T-helper 1 cell (primary cell): Measurements from ENCODE around the gene RYR1.
"Not testable (repeated sequence)": the region's sequence is repeated elsewhere in the genome, so short reads cannot be mapped to it uniquely, and the experiment has no call there.

ENCODE experiments used
- DNase-seq, 5 donors: peaks; one replicate each; pipeline ENCODE4 v3.0.0-alpha.2; 2012 to 2020

The RYR1 gene

DNA sequence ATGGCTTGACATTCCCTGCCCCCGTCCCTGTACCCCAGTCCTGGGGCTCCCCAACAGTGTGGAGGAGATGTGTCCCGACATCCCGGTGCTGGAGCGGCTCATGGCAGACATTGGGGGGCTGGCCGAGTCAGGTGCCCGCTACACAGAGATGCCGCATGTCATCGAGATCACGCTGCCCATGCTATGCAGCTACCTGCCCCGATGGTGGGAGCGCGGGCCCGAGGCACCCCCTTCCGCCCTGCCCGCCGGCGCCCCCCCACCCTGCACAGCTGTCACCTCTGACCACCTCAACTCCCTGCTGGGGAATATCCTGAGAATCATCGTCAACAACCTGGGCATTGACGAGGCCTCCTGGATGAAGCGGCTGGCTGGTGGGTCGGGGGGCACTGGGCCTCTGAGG, 83.8 kb downstream of the RYR1 start:
- no peak for DNase-seq

DNA sequence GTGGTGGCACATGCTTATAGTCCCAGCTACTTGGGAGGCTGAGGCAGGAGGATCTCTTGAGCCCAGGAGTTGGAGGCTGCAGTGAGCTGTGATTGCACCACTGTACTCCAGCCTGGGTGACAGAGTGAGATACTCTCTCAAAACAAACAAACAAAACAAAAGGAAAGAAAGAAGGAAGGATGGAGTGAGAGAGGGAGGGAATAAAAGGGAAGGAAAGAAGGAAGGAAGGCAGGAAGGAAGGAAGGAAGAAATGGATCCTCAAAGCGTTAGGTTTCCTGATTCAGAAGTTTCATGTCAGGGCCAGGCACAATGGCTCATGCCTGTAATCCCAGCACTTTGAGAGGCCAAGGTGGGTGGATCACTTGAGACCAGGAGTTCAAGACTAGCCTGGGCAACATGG, 84.5 kb downstream of the RYR1 start:
- DNase-seq: not testable (repeated sequence)

- no peak for DNase-seq
Measured at GRCh38 chr19:38519168-38519567, 85.7 kb downstream of the RYR1 start.

GRCh38 chr19:38519988-38520387, 86.5 kb downstream of the RYR1 start:
- no peak for DNase-seq

DNA sequence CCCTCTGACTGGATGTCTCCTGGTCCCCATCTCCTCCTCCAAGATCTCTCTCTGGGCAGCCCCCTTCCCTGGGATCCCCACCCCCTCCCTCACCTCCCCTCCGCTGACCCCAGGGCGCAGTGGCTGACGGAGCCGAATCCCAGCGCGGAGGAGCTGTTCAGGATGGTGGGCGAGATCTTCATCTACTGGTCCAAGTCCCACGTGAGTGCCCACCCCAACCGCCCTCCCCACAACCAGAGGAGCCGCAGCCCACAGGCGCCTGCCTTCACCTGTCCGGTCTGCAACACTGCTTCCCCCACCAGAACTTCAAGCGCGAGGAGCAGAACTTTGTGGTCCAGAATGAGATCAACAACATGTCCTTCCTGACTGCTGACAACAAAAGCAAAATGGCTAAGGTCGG, 89.4 kb downstream of the RYR1 start:
- no peak for DNase-seq

GRCh38 chr19:38523319-38523718, 89.8 kb downstream of the RYR1 start:
- no peak for DNase-seq

- no peak for DNase-seq
Measured at GRCh38 chr19:38524369-38524768, 90.9 kb downstream of the RYR1 start.

- DNase-seq: no peak
Measured at GRCh38 chr19:38524994-38525634, 91.6 kb downstream of the RYR1 start.

GRCh38 chr19:38526430-38526829, 92.9 kb downstream of the RYR1 start:
- DNase-seq: no peak

- no peak for DNase-seq
Measured at GRCh38 chr19:38527466-38528136, 94.1 kb downstream of the RYR1 start.

- no peak for DNase-seq
Measured at GRCh38 chr19:38528213-38528755, 94.8 kb downstream of the RYR1 start.

- no peak for DNase-seq
Measured at GRCh38 chr19:38528931-38529330, 95.4 kb downstream of the RYR1 start.

DNA sequence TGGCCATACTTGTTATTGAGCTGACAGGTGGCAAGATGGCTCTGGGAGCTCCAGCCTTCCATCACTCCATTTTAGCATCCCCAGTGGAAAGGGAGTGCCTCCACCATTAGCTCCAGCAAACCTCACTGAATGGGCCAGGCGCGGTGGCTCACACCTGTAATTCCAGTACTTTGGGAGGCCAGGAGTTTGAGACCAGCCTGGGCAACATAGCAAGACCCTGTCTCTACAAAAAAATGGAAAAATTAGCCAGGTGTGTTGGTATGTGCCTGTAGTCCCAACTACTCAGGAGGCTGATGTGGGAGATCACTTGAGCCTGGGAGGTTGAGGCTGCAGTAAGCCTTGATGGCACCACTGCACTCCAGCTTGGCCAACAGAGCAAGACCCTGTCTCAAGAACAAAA, 98.0 kb downstream of the RYR1 start:
- no peak for DNase-seq

GRCh38 chr19:38532939-38533338, 99.4 kb downstream of the RYR1 start:
- no peak for DNase-seq

DNA sequence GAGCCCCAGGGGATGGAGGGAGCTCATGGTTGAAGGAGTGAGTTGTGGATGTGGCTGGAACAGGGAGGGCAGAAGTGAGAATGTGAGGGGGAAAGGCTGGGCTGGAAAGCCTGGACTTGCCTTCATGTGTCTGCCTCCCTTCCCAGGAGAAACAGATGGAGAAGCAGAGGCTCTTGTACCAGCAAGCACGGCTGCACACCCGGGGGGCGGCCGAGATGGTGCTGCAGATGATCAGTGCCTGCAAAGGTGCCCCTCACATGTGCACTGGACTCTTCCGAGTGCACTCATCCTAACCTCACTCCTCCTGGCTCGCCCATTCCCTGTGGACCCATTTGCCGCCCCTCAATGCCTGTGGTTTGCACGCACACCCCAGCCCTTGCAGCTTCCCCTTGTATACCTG, 101.1 kb downstream of the RYR1 start:
- no peak for DNase-seq

GRCh38 chr19:38535212-38535611, 101.7 kb downstream of the RYR1 start:
- DNase-seq: no peak

- DNase-seq: no peak
Measured at GRCh38 chr19:38537071-38537936, 103.8 kb downstream of the RYR1 start.

DNA sequence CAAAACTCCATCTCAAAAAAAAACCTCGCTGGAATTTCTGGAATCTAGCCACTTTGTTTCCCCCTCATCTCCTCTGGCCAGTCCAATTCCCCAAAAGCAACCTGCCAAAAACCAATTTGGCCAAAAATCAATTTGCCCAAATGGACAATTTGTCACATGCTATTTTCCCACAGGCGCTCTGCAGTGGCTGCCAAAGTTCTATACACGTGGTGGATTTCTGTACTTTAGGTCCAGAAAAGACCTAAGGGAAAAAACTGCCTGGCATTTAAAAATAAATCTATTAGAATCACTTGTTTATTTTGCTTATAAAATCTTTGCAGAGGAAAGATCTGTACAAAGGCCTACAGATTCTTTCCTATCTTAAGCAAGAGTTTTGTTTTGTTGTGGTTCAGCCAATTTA, 104.9 kb downstream of the RYR1 start:
- DNase-seq: no peak

- DNase-seq: peak in 2 of 5 donors; percentile 23 to 91
Measured at GRCh38 chr19:38538793-38539528, 105.5 kb downstream of the RYR1 start.

DNA sequence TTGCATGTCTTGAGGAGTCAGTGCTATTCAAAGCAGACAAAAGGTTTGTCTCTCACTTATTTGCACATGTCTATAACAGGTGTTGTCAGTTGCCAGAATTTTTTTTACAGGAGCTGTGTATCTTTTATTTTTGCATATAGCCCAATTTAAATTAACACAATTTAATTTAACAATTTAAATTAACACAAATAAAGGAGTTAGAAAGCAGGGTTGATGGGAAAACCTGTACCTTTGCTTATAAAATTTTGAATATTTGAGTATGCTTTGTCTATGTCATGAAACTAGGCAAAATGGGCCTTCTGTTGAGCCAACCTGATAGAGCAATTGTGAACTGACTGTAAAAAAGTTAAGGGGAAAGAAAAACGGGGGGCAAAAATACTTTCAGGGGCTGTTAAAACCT, 106.3 kb downstream of the RYR1 start:
- DNase-seq: no peak

DNA sequence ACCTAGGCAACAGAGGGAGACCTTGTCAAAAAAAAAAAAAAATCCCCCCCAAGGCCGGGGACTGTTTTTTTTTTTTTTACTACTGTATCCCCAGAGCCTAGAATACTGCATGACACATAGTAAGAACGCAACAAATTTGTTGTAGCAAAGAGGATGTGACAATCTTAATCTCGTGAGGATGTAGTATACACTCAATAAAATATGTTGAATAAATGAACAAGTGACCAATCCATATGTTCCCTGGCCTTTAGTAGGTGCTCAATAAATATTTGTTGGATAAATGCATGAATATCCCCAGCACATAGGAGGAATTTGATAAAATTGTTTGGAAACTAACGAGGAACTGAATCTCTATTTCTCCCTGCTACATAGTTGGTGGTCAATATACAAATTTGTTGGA, 108.5 kb downstream of the RYR1 start:
- DNase-seq: no peak

GRCh38 chr19:38543286-38543806, 109.9 kb downstream of the RYR1 start:
- DNase-seq: no peak
